PC-3 (cell line): ENCODE data around the gene NMD3.

Source experiments
- EZH2 ChIP-seq: fragments of 300-600 bp; sonication (generic); IDR thresholded peaks from one replicate; pipeline ENCODE4 v1.6.1; 2017; ENCODE audit warnings: antibody characterized with exemption, mild to moderate bottlenecking, low read length; ENCODE audit not compliant: unreplicated experiment
- EZH2phosphoT487 ChIP-seq: fragments of 300-600 bp; sonication (generic); IDR thresholded peaks from 2 replicates; pipeline ENCODE4 v1.6.1; 2018; ENCODE audit warnings: mild to moderate bottlenecking, antibody characterized with exemption, low read length, borderline replicate concordance
- TF ChIP-seq, protein P1 (sequence below): fragments of 300-600 bp; sonication (generic); conservative IDR thresholded peaks from 2 replicates; pipeline ENCODE4 v1.5.1; 2017; ENCODE audit warnings: antibody characterized with exemption, low read depth, mild to moderate bottlenecking, low read length

DNA sequence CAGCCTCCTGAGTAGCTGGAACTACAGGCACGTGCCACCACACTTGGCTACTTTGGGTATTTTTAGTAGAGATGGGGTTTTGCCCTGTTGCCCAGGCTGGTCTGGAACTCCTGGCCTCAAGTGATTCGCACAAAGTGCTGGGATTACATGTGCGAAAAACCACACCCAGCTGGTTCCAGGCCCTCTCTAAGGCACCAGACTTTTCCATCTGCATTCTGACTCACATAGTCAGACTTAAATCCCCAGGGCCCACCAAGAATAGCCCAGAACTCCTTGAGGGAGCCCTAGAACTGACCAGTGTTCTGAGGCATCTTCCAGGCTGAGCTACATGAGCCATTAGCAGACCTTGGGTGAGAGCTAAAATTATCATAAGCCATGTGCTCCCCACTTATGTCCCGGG, 68.1 kb downstream of the NMD3 start:
- TF ChIP-seq, protein P1, sequence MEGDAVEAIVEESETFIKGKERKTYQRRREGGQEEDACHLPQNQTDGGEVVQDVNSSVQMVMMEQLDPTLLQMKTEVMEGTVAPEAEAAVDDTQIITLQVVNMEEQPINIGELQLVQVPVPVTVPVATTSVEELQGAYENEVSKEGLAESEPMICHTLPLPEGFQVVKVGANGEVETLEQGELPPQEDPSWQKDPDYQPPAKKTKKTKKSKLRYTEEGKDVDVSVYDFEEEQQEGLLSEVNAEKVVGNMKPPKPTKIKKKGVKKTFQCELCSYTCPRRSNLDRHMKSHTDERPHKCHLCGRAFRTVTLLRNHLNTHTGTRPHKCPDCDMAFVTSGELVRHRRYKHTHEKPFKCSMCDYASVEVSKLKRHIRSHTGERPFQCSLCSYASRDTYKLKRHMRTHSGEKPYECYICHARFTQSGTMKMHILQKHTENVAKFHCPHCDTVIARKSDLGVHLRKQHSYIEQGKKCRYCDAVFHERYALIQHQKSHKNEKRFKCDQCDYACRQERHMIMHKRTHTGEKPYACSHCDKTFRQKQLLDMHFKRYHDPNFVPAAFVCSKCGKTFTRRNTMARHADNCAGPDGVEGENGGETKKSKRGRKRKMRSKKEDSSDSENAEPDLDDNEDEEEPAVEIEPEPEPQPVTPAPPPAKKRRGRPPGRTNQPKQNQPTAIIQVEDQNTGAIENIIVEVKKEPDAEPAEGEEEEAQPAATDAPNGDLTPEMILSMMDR, result no peak
- TF ChIP-seq EZH2 (no peak), EZH2phosphoT487 (no peak)
